ENCODE measurements around the gene FBXW5. TPM values are rescaled to one million over a fixed set of nuclear protein-coding genes. Genes with fewer than 3 reads are reported as not detected.
A peak's percentile ranks its signal among the peaks of the same experiment; 100 is the strongest.

FBXW5 gene
- total and polyA plus RNA-seq, 2 experiments from 2014 or later, result 110 to 234 TPM

DNA sequence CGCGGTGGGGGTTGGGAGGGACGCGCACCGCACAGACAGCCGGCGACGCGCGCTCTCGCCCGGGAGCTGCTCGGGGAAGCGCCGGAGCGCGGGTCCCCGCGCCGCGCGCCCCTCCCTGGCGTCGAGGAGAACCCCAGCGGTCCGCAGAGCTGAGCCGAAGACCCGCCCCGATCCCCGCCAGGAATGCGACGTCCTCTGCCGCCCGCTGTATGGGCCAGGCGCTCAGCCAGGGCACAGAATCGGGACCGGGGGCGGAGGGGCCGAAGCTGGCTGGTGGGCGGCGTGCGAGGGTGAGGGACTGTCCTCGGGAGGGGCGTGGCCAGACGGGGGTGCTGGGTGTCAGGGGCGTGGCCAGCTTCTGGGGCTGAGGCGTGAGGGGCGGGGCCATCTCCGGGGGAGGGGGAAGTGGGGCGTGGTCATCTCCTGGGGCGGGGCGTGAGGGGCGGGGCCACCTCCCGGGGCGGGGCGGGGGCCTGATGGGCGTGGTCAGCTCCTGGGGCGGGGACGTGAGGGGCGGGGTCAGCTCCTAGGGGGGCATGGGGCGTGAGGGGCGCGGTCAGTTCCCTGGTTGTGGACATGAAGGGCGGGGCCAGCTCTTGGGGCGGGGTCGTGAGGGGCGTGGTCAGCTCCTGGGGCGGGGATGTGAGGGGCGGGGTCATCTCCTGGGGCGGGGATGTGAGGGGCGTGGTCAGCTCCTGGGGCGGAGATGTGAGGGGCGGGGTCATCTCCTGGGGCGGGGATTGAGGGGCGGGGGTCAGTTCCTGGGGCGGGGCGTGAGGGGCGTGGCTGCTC is 33.7 kb upstream of the FBXW5 start:
- Histone ChIP-seq H4K20me1 (ENCODE audit: insufficient read depth) (no peaks in the 10 kb centered on the region), H3K27ac (no peak overlapping the region), H3K9me3 (ENCODE audit: low read depth) (no peaks in the 10 kb centered on the region), H2AFZ (peak overlapping the region; percentile 36), H3K79me2 (ENCODE audit: insufficient read depth) (no peaks in the 10 kb centered on the region), H3K4me3 (peak overlapping the region; percentile 57), H3K4me1 (ENCODE audit: insufficient read depth) (no peaks in the 10 kb centered on the region), H3K27me3 (replicated peaks; ENCODE audit: insufficient read depth) (no peaks in the 10 kb centered on the region), H3K4me2 (ENCODE audit: unreplicated experiment) (peak overlapping the region; percentile 58), H3K9me2 (ENCODE audit: insufficient read depth) (no peaks in the 10 kb centered on the region), H3F3A (ENCODE audit: insufficient read depth) (no peaks in the 10 kb centered on the region), H3K9ac (peak overlapping the region; percentile 12; the same call in 1 of the 2 replicates), H3K36me3 (ENCODE audit: low read depth) (no peaks in the 10 kb centered on the region)
- in situ Hi-C loops (cut with MboI), result no loop called here
- DNase-seq, result peak; percentile 77
- 5 to 7% methylated on average over 33 to 73 of the region's 78 CpGs for WGBS, 2 experiments (ENCODE audit: low coverage in 1 of 2, low lambda C conversion rate in 2 of 2, missing lambda C conversion rate in 2 of 2)
- TF ChIP-seq EZH2 (IDR thresholded peaks at IDR 0.05; ENCODE audit: insufficient read depth, poor library complexity, severe bottlenecking), result no peak
- TF ChIP-seq EZH2phosphoT487 (IDR thresholded peaks at IDR 0.05; ENCODE audit: insufficient read depth, low read depth), result no peak

- Histone ChIP-seq H3K9me2 (ENCODE audit: insufficient read depth) (no peaks in the 10 kb centered on the region), H3K9ac (peak overlapping the region; percentile 12; the same call in 1 of the 2 replicates), H3K4me2 (ENCODE audit: unreplicated experiment) (peak overlapping the region; percentile 58), H3K27ac (no peak overlapping the region), H3K27me3 (replicated peaks; ENCODE audit: insufficient read depth) (no peaks in the 10 kb centered on the region), H3K4me3 (peak overlapping the region; percentile 57), H2AFZ (peak overlapping the region; percentile 36), H3K4me1 (ENCODE audit: insufficient read depth) (no peaks in the 10 kb centered on the region), H3K79me2 (ENCODE audit: insufficient read depth) (no peaks in the 10 kb centered on the region), H3K9me3 (ENCODE audit: low read depth) (no peaks in the 10 kb centered on the region), H4K20me1 (ENCODE audit: insufficient read depth) (no peaks in the 10 kb centered on the region), H3K36me3 (ENCODE audit: low read depth) (no peaks in the 10 kb centered on the region), H3F3A (ENCODE audit: insufficient read depth) (no peaks in the 10 kb centered on the region)
- TF ChIP-seq EZH2 (IDR thresholded peaks at IDR 0.05; ENCODE audit: insufficient read depth, poor library complexity, severe bottlenecking), result no peak
- TF ChIP-seq EZH2phosphoT487 (IDR thresholded peaks at IDR 0.05; ENCODE audit: insufficient read depth, low read depth), result no peak
- 9 to 21% methylated on average over 20 to 28 of the region's 33 CpGs for WGBS, 2 experiments (ENCODE audit: low coverage in 1 of 2, low lambda C conversion rate in 2 of 2, missing lambda C conversion rate in 2 of 2)
- in situ Hi-C loops (cut with MboI), result no loop called here
- no peak for DNase-seq
Measured at GRCh38 chr9:136977649-136978072, 33.1 kb upstream of the FBXW5 start.

- peak within 1 kb of the TSS; percentile 36 for H2AFZ ChIP-seq
- in situ Hi-C loops (cut with MboI), result no loop called here
- H4K20me1 ChIP-seq (ENCODE audit: insufficient read depth), result no peaks in the 10 kb centered on the region
- no peaks in the 10 kb centered on the region for H3K9me3 ChIP-seq (ENCODE audit: low read depth)
- 57 to 67% methylated on average over 9 to 10 of the region's 10 CpGs for WGBS, 2 experiments (ENCODE audit: low coverage in 1 of 2, low lambda C conversion rate in 2 of 2, missing lambda C conversion rate in 2 of 2)
- TF ChIP-seq EZH2 (IDR thresholded peaks at IDR 0.05; ENCODE audit: insufficient read depth, poor library complexity, severe bottlenecking) (no peak), EZH2phosphoT487 (IDR thresholded peaks at IDR 0.05; ENCODE audit: insufficient read depth, low read depth) (no peak)
- no peaks in the 10 kb centered on the region for H3K27me3 ChIP-seq (replicated peaks; ENCODE audit: insufficient read depth)
- H3F3A ChIP-seq (ENCODE audit: insufficient read depth), result no peaks in the 10 kb centered on the region
- H3K4me2 ChIP-seq (ENCODE audit: unreplicated experiment), result peak within 1 kb of the TSS; percentile 58
- no peaks in the 10 kb centered on the region for H3K9me2 ChIP-seq (ENCODE audit: insufficient read depth)
- H3K9ac ChIP-seq, result peak within 1 kb of the TSS; percentile 12; the same call in 1 of the 2 replicates
- H3K79me2 ChIP-seq (ENCODE audit: insufficient read depth), result no peaks in the 10 kb centered on the region
- no peaks in the 10 kb centered on the region for H3K36me3 ChIP-seq (ENCODE audit: low read depth)
- no peaks in the 10 kb centered on the region for H3K4me1 ChIP-seq (ENCODE audit: insufficient read depth)
- H3K4me3 ChIP-seq, result peak within 1 kb of the TSS; percentile 57
- H3K27ac ChIP-seq, result no peak within 1 kb of the TSS
- no peak for DNase-seq
Measured at GRCh38 chr9:136977223-136977622, 32.7 kb upstream of the FBXW5 start, which contains the start of gene PTGDS. Gene PTGDS (plus strand): TSS chr9:136977504. CDS start chr9:136977579, 75 bp downstream.

- Histone ChIP-seq H3K27ac (no peak overlapping the region), H3K27me3 (replicated peaks; ENCODE audit: insufficient read depth) (no peaks in the 10 kb centered on the region), H3K4me1 (ENCODE audit: insufficient read depth) (no peaks in the 10 kb centered on the region), H3K36me3 (ENCODE audit: low read depth) (no peaks in the 10 kb centered on the region), H3K9me2 (ENCODE audit: insufficient read depth) (no peaks in the 10 kb centered on the region), H3K9me3 (ENCODE audit: low read depth) (no peaks in the 10 kb centered on the region), H4K20me1 (ENCODE audit: insufficient read depth) (no peaks in the 10 kb centered on the region), H3K4me3 (no peak overlapping the region), H3K9ac (no peak overlapping the region), H3K79me2 (ENCODE audit: insufficient read depth) (no peaks in the 10 kb centered on the region), H3K4me2 (ENCODE audit: unreplicated experiment) (no peak overlapping the region), H3F3A (ENCODE audit: insufficient read depth) (no peaks in the 10 kb centered on the region), H2AFZ (no peak overlapping the region)
- in situ Hi-C loops (cut with MboI), result no loop called here
- no peak for DNase-seq
- WGBS, 2 experiments (ENCODE audit: low coverage in 1 of 2, low lambda C conversion rate in 2 of 2, missing lambda C conversion rate in 2 of 2), result 56 to 65% methylated on average over 8 to 14 of the region's 14 CpGs
- TF ChIP-seq EZH2phosphoT487 (IDR thresholded peaks at IDR 0.05; ENCODE audit: insufficient read depth, low read depth), result no peak
- TF ChIP-seq EZH2 (IDR thresholded peaks at IDR 0.05; ENCODE audit: insufficient read depth, poor library complexity, severe bottlenecking), result no peak
Measured at GRCh38 chr9:136975644-136976043, 31.1 kb upstream of the FBXW5 start.

Data from GM23248 (cell line).